HG02973 (cell line): ENCODE data around the gene DIDO1.

Experiments
- ATAC-seq: cut with Tn5 transposase; IDR thresholded peaks from one replicate; pipeline ENCODE4 v1.9.1; 2021; ENCODE audit warnings: moderate library complexity; ENCODE audit not compliant: unreplicated experiment

The DIDO1 gene

DNA sequence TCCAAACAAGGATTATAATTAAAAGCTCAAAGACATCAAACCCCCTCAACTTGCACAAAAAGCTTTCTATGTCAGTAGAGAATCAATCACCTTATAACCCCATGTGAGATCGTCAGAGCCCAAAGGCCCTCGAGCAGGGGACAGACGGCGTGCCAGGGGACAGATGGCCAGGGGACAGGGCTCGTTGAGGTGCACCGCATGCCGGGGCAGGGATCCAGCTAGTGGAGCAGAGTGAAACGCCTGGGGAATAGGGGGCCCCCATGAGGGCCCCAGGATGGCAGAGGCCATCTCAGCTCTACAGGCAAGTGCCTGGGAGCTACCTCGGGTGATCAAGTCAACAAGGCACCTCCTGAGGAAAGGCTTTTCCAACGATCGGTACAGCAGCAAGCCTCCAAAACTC, 28.6 kb downstream of the DIDO1 start:
- no peak for ATAC-seq

DNA sequence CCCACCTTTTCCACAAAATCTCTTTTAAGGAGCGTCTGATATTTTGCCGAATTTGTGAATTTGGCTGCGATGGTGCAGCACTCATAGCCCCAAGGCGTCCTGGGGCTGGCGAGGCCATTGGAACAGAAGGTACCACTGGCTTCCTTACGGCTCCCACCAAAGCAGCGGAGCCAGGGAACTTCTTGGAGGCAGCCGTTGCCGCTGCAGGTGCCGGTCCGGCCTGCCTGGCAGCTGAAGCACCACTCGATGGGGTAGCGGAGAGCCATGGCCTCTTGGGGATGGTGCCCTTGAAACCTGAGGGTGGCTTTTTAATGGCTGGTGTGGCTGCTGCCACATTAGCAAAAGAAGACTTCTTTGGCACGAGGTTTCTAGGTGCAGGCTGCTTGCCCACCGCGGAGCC, 29.8 kb downstream of the DIDO1 start:
- ATAC-seq = no peak

DNA sequence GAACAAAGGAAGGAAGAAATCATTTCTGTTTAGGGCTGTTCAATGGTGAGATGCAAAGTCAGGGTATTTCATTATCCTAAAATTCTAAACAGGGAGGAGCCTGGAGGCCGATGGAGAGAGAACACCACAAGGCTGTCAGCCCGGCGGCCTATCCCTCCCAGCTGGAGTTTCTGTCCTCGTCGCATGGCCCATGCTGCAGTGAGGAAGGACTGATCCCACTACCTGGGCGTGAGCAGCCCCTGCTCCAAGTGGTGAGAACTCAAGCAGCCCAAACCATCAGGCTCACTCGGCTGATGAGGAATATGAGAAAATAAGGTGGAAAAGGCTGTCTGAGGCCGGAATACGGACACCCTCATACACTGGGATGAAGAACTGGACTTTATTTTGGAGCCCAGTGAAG, 30.8 kb downstream of the DIDO1 start:
- ATAC-seq = no peak

DNA sequence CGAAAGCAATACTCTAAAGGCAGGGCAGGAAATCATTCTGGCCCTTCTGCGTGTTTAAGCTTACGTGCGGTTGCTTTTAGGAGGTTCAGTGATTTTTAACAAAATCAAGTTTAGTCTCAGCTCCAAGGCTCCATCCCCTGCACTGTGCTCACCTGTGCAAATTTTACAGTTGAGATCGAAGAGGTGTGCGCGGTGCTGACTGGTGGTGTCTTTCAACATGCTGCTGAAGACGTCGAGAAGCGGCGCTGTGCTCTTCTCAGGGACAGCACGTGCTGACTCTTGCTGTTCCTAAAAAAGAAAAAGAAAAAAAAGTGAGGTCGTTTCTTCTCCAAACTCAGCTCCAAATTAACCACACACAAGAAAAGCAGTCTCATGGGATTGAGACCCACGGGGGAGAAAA, 32.0 kb downstream of the DIDO1 start:
- ATAC-seq = no peak

DNA sequence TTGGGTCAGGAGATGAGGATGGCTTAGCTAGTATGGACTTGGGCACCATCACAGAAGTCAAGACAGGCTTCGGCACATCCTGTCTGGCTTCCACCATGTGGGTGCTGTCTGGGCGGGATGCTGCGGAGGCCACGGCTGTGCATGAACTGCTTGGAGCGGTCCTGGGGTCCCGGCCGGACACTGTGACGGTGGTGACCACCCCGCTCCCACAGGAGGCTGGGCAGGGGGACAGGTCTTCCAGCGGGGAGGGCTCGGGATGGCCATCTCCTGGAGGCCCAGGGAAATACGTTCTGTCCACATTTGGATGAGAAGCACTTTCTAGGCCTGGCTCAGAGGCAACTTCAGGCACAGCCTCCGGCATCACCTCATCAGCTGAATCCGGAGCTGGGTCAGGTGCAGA, 32.6 kb downstream of the DIDO1 start:
- no peak for ATAC-seq

DNA sequence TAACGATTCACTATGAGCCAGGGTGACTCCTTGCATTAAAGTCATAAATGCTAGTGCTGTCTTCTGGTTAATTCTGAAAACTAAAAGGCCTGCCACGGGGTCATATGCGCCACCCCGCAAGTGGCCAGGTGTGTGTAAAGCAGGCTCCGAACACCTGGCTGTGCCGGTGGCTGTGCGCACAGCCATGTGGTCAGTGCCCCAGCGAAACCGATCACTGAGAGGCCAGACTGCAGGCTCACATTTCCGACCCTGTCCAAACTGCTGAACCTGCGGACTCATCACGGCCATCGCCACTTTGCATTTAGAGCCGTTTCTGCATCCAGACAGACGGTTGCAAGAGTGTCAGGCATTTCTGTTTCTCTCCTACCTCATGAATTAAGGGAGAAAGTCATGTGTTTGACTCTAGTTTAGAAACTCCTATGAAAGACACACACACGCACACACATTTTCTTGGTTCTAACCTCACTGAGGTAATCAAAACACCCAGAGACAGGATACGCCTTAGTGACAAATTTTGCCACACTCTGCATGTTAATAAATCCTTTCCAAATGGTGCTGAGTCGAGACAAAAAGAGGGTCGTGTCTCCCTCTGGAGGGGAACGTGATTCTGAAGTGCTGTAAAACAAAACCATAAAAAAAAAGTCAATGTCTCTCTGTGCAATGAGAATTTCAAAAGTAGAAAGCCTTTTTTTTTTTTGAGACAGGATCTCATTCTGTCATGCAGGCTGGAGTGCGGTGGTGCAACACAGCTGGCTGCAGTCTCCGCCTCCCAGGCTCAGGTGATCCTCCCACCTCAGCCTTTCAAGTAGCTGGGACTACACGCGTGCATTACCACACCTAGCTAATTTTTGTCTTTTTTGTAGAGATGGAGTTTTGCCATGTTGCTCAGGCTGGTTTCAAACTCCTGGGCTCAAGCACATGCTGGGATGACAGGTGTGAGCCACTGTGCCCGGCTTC, 33.7 kb downstream of the DIDO1 start:
- no peak for ATAC-seq

GRCh38 chr20:62891111-62891510, 35.2 kb downstream of the DIDO1 start:
- no peak for ATAC-seq

DNA sequence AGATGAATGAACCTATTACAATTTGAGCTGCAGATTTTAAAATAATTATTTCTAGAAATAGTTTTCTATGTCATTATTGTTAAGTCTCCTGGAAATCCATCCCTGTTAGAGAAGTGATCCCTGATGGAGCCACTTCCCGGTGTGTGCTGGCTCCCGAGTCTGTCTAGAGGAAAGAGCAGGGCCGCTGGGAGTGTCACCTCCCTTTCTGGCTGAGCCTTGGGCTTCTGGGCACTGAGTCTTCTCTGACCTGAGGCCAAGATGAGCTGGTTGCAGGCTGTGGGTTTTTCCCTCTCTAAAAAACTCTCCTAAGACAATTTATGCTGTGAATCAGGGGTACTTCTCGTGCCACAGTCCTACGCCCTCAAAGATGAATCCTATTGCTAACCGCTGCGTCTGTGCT, 35.9 kb downstream of the DIDO1 start:
- ATAC-seq = no peak

GRCh38 chr20:62889871-62890270, 36.4 kb downstream of the DIDO1 start:
- ATAC-seq = no peak

DNA sequence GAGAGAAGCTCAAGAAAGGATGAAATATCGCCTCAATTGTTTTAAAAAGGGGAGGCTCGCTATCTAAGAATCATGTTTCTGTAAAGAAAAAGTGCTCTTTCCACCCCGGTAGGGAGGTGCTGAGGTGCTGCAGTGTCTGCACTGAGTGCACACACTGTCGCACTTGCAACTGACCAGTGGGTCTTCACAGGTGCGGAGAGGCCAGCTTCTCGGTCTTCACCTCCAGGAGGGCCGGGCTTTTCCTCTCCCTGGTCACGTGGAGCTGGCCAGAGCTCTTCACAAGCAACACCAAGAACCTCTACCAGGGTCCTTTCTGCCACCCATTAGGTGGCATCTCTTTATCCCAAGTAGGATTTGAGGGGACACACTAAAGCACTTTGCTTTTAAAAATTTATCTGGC, 36.9 kb downstream of the DIDO1 start:
- ATAC-seq = no peak

- ATAC-seq = no peak
Observed at GRCh38 chr20:62888910-62889309, 37.4 kb downstream of the DIDO1 start.

DNA sequence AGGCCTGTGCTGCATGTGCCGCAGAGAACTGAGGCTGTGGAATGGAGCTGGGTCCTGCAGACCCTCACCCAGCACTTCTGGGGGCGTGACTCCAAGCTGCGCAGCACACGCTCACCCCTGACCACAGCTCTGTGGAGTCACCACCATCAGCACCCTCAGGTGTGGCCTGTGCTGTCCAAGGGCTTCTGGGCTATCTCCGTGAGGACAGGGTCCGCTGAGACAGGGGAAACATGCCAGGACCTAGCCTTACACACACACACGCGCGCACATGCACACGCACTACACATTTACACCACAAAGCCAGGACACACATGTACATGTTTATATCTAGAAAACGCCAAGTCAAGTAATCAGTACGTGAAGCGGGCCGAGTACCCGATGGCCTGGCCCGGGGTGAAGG, 37.9 kb downstream of the DIDO1 start:
- no peak for ATAC-seq

DNA sequence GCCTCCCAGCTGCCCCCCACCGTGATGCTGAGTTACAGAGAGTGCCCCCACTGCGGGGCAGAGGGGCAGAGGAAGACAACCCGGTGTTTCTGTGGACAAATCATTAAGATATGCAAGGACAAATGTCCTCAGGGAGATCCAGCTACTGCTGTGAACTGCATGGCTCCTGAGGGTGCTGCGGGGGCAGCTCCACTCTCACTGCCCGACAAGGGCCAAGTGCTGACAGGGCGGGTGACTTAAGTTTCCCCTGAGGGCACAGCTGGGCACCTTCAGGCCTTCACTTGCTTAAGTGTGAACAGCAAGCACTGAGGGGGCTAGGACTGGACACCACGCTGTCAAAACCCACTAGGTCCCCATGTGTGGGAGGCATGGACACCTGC, 38.5 kb downstream of the DIDO1 start:
- no peak for ATAC-seq

GRCh38 chr20:62887152-62887859, 39.0 kb downstream of the DIDO1 start:
- no peak for ATAC-seq

GRCh38 chr20:62886709-62887058, 39.6 kb downstream of the DIDO1 start:
- ATAC-seq = no peak

DNA sequence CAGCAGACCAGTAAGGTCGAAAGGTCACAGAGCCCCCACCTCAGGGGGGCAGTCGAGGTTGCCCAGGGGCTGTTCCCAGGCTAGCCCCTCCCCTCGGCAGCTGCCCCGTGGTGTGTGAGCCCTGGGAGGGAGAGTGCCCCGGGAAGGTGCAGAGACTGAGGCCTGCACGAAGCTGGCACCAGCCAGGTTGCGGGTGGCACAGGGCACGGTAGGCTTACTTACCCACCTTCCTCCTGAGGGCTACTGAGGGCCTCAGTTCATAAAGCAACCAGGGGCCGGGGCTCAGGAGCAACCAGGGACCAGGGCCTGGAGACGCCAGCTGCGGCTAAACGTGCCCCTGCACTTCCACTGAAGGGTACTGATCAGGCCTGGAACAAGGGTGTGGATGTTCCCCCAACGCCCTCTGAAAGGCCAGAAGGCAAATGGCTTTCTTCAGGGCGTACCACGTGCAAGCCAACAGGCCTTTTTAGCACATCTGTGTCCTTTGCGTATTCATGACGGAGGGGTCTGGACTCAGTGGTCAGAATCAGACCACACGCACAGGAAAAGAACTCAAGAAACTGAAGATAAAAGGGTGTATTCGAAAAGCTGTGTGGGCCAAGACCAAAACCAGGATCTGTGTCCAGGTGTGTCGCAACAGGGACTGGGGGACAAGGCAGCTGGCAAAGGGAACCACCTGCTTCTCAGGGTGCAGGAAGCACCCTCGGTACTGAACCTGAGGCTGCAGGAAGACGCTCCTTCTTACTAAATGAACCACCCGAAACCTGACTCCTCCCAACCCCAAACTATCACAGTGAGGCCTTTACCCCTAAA, 40.2 kb downstream of the DIDO1 start:
- ATAC-seq = no peak

GRCh38 chr20:62885046-62885895, 41.0 kb downstream of the DIDO1 start:
- no peak for ATAC-seq

DNA sequence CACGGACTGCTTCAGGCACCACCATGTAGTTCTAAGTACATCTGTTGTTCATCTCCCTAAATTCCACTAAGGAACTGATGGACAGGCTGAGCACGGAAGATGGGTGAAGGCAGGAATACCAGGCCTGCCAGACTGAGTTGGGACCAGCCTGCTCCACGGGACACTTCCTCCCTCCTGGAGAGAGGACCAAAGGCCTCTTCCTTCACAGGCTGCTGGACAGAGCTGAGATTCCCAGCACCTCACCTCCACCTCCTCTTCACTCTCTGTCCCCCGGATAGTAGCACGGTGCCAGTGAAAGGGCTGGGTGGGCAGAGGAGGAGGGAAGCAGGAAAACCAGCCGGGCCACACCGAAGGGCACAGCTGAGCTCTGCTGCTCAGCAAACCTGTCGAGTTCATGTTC, 41.7 kb downstream of the DIDO1 start:
- ATAC-seq = no peak

DNA sequence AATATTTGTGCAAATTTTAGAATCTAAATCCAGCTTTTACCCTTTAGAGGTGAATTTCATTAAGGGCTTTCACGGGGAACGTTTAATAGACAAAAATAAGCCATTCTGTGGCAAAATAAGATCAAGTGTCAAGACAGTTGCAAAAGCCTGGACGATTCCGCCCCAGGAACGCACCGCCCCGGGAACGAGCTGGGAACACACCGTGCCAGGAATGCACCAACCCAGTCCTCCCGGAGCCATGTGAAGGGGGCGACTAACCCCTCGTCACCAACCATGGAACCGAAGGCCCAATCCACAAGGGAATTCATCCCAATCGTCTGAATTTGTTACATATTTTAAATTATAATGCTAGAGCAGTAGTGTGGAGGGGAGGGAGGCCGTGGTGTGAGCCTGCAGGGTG, 43.9 kb downstream of the DIDO1 start:
- no peak for ATAC-seq

DNA sequence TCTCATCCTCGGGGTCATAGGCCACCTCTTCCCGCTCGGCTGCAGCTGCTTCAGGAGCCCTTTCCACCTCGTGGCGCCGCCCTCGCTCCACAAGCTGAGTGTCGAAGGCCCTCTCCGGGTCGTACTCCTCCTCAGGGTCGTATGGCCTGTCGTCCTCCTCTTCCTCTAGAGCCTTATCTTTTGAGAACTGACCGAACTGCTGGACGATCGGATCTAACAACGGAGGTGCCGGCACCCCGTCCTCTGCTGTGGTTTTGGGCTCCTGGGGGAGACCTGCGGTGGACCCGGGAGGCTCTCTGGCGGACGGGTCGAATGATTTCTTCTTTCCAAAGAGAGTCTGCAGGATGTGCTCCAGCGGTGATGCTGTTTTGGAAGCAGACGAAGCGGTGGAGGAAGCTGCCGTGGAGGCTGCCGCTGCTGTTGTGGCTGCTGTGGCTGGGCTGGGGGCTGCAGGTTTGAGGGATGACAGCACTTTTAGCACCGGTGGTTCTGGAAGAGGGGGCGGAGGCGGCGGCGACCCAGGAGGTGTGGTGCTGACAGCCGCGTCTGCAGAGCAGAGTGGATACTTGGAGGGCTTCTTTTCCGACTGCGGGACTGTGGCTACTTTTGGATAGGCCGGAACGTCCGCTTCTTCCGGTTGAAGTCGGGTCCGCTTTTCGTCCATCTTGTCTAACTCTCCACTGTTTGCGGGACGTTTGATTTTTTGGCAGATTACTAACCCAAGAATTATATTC, 44.5 kb downstream of the DIDO1 start:
- no peak for ATAC-seq
